Measurements from ENCODE around the gene ARHGAP8. TPM values are rescaled to one million over a fixed set of nuclear protein-coding genes. Genes with fewer than 3 reads are reported as not detected.

ARHGAP8 gene
- total and polyA plus RNA-seq, 2 experiments from 2014 or later, result 62.8 to 64.9 TPM

- no peaks in the 10 kb centered on the region for H4K20me1 ChIP-seq (replicated peaks; ENCODE audit: insufficient read depth)
- no peak for DNase-seq (ENCODE audit: low spot score)
- H3K4me3 ChIP-seq, result no peak overlapping the region
- peaks cover 8% of the 10 kb centered on the region for H3K27me3 Mint-ChIP-seq (ENCODE audit: insufficient read depth, low read depth, poor library complexity)
- H3K4me1 Mint-ChIP-seq, result peaks cover 22% of the 10 kb centered on the region
- H3K79me2 ChIP-seq (replicated peaks; ENCODE audit: insufficient read depth), result no peaks in the 10 kb centered on the region
- no peak overlapping the region for H3K4me2 ChIP-seq
- no peak overlapping the region for H3K4me3 Mint-ChIP-seq
- H3K36me3 ChIP-seq (ENCODE audit: insufficient read depth), result no peaks in the 10 kb centered on the region
- H3K27ac ChIP-seq (ENCODE audit: low read depth), result no peak overlapping the region
- peaks cover 4% of the 10 kb centered on the region; the same call in 1 of the 2 replicates for H3K9me2 ChIP-seq (ENCODE audit: insufficient read depth)
- H3F3A ChIP-seq (replicated peaks; ENCODE audit: low read depth), result no peaks in the 10 kb centered on the region
- TF ChIP-seq ZNF331 (CRISPR knock-in tag; IDR thresholded peaks at IDR 0.05; ENCODE audit: low read depth) (no peak), STAT1 (IDR thresholded peaks at IDR 0.05; ENCODE audit: unreplicated experiment) (no peak), ETS1 (IDR thresholded peaks at IDR 0.05) (no peak), POLR2AphosphoS5 (IDR thresholded peaks at IDR 0.05; ENCODE audit: low read depth) (no peak), ZNF114 (CRISPR knock-in tag; IDR thresholded peaks at IDR 0.05) (no peak), EZH2 (IDR thresholded peaks at IDR 0.05; ENCODE audit: low read depth, unreplicated experiment) (no peak), CREB1 (CRISPR knock-in tag; IDR thresholded peaks at IDR 0.05; ENCODE audit: low read depth) (no peak), EZH2phosphoT487 (IDR thresholded peaks at IDR 0.05; ENCODE audit: unreplicated experiment) (no peak), JUNB (IDR thresholded peaks at IDR 0.05; ENCODE audit: unreplicated experiment) (no peak), NANOG (IDR thresholded peaks at IDR 0.05; ENCODE audit: borderline replicate concordance) (no peak)
- TF ChIP-seq, protein P1, sequence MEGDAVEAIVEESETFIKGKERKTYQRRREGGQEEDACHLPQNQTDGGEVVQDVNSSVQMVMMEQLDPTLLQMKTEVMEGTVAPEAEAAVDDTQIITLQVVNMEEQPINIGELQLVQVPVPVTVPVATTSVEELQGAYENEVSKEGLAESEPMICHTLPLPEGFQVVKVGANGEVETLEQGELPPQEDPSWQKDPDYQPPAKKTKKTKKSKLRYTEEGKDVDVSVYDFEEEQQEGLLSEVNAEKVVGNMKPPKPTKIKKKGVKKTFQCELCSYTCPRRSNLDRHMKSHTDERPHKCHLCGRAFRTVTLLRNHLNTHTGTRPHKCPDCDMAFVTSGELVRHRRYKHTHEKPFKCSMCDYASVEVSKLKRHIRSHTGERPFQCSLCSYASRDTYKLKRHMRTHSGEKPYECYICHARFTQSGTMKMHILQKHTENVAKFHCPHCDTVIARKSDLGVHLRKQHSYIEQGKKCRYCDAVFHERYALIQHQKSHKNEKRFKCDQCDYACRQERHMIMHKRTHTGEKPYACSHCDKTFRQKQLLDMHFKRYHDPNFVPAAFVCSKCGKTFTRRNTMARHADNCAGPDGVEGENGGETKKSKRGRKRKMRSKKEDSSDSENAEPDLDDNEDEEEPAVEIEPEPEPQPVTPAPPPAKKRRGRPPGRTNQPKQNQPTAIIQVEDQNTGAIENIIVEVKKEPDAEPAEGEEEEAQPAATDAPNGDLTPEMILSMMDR (conservative IDR thresholded peaks at IDR 0.05; ENCODE audit: low read depth in 2 of 2), result no peak
- TF ChIP-seq, protein P2, sequence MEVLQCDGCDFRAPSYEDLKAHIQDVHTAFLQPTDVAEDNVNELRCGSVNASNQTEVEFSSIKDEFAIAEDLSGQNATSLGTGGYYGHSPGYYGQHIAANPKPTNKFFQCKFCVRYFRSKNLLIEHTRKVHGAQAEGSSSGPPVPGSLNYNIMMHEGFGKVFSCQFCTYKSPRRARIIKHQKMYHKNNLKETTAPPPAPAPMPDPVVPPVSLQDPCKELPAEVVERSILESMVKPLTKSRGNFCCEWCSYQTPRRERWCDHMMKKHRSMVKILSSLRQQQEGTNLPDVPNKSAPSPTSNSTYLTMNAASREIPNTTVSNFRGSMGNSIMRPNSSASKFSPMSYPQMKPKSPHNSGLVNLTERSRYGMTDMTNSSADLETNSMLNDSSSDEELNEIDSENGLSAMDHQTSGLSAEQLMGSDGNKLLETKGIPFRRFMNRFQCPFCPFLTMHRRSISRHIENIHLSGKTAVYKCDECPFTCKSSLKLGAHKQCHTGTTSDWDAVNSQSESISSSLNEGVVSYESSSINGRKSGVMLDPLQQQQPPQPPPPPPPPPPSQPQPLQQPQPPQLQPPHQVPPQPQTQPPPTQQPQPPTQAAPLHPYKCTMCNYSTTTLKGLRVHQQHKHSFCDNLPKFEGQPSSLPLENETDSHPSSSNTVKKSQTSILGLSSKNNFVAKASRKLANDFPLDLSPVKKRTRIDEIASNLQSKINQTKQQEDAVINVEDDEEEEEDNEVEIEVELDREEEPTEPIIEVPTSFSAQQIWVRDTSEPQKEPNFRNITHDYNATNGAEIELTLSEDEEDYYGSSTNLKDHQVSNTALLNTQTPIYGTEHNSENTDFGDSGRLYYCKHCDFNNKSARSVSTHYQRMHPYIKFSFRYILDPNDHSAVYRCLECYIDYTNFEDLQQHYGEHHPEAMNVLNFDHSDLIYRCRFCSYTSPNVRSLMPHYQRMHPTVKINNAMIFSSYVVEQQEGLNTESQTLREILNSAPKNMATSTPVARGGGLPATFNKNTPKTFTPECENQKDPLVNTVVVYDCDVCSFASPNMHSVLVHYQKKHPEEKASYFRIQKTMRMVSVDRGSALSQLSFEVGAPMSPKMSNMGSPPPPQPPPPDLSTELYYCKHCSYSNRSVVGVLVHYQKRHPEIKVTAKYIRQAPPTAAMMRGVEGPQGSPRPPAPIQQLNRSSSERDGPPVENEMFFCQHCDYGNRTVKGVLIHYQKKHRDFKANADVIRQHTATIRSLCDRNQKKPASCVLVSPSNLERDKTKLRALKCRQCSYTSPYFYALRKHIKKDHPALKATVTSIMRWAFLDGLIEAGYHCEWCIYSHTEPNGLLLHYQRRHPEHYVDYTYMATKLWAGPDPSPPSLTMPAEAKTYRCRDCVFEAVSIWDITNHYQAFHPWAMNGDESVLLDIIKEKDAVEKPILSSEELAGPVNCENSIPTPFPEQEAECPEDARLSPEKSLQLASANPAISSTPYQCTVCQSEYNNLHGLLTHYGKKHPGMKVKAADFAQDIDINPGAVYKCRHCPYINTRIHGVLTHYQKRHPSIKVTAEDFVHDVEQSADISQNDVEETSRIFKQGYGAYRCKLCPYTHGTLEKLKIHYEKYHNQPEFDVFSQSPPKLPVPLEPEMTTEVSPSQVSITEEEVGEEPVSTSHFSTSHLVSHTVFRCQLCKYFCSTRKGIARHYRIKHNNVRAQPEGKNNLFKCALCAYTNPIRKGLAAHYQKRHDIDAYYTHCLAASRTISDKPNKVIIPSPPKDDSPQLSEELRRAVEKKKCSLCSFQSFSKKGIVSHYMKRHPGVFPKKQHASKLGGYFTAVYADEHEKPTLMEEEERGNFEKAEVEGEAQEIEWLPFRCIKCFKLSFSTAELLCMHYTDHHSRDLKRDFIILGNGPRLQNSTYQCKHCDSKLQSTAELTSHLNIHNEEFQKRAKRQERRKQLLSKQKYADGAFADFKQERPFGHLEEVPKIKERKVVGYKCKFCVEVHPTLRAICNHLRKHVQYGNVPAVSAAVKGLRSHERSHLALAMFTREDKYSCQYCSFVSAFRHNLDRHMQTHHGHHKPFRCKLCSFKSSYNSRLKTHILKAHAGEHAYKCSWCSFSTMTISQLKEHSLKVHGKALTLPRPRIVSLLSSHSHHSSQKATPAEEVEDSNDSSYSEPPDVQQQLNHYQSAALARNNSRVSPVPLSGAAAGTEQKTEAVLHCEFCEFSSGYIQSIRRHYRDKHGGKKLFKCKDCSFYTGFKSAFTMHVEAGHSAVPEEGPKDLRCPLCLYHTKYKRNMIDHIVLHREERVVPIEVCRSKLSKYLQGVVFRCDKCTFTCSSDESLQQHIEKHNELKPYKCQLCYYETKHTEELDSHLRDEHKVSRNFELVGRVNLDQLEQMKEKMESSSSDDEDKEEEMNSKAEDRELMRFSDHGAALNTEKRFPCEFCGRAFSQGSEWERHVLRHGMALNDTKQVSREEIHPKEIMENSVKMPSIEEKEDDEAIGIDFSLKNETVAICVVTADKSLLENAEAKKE (CRISPR knock-in tag; IDR thresholded peaks at IDR 0.05), result no peak
- TF ChIP-seq, protein P3, sequence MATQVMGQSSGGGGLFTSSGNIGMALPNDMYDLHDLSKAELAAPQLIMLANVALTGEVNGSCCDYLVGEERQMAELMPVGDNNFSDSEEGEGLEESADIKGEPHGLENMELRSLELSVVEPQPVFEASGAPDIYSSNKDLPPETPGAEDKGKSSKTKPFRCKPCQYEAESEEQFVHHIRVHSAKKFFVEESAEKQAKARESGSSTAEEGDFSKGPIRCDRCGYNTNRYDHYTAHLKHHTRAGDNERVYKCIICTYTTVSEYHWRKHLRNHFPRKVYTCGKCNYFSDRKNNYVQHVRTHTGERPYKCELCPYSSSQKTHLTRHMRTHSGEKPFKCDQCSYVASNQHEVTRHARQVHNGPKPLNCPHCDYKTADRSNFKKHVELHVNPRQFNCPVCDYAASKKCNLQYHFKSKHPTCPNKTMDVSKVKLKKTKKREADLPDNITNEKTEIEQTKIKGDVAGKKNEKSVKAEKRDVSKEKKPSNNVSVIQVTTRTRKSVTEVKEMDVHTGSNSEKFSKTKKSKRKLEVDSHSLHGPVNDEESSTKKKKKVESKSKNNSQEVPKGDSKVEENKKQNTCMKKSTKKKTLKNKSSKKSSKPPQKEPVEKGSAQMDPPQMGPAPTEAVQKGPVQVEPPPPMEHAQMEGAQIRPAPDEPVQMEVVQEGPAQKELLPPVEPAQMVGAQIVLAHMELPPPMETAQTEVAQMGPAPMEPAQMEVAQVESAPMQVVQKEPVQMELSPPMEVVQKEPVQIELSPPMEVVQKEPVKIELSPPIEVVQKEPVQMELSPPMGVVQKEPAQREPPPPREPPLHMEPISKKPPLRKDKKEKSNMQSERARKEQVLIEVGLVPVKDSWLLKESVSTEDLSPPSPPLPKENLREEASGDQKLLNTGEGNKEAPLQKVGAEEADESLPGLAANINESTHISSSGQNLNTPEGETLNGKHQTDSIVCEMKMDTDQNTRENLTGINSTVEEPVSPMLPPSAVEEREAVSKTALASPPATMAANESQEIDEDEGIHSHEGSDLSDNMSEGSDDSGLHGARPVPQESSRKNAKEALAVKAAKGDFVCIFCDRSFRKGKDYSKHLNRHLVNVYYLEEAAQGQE (IDR thresholded peaks at IDR 0.05; ENCODE audit: unreplicated experiment), result no peak
- no peaks in the 10 kb centered on the region for H3K36me3 Mint-ChIP-seq (ENCODE audit: low read depth)
- no peaks in the 10 kb centered on the region for H3K9me3 Mint-ChIP-seq
- H2AFZ ChIP-seq, result no peak overlapping the region
- H3K4me1 ChIP-seq (ENCODE audit: insufficient read depth), result peaks cover 24% of the 10 kb centered on the region
- no peaks in the 10 kb centered on the region for H3K27me3 ChIP-seq (ENCODE audit: insufficient read depth)
- no peak for ATAC-seq
- H3K27ac Mint-ChIP-seq, result no peak overlapping the region
Measured at GRCh38 chr22:44743247-44743646, 9.1 kb upstream of the ARHGAP8 start.
